ENCODE measurements around the gene STIP1.
"Not testable (repeated sequence)": the region's sequence is repeated elsewhere in the genome, so short reads cannot be mapped to it uniquely, and the experiment has no call there.

STIP1 gene

GRCh38 chr11:64239662-64240434 lies 53.9 kb downstream of the STIP1 start:
- no peak for DNase-seq

GRCh38 chr11:64240435-64241240 lies 54.7 kb downstream of the STIP1 start, which contains the start of gene FKBP2:
Gene FKBP2, plus strand, starts transcription at chr11:64241095. Its CDS starts 1,293 bp downstream, at chr11:64242388.
- DNase-seq: peak; percentile 96 to 99 (median 98)

GRCh38 chr11:64241241-64241490 lies 55.2 kb downstream of the STIP1 start:
- peak in 4 of 5 donors; percentile 99 to 100 (median 99) for DNase-seq

GRCh38 chr11:64241491-64242374 lies 55.8 kb downstream of the STIP1 start:
- DNase-seq: peak in 1 of 5 donors; percentile 99

- no peak for DNase-seq
Measured at GRCh38 chr11:64243236-64243854, 57.4 kb downstream of the STIP1 start.

- DNase-seq: no peak
Measured at GRCh38 chr11:64244107-64244506, 58.1 kb downstream of the STIP1 start.

GRCh38 chr11:64244966-64245365 lies 59.0 kb downstream of the STIP1 start:
- no peak for DNase-seq

GRCh38 chr11:64245401-64245796 lies 59.4 kb downstream of the STIP1 start:
- peak in 1 of 5 donors; percentile 30 for DNase-seq

GRCh38 chr11:64245797-64246620 lies 60.0 kb downstream of the STIP1 start:
- peak in 4 of 5 donors; percentile 37 to 67 (median 52) for DNase-seq

- not testable (repeated sequence) for DNase-seq
Measured at GRCh38 chr11:64246621-64246870, 60.6 kb downstream of the STIP1 start.

- DNase-seq: peak; percentile 65 to 80 (median 71)
Measured at GRCh38 chr11:64246871-64247728, 61.1 kb downstream of the STIP1 start, which contains the start of gene PPP1R14B. Gene PPP1R14B, minus strand, starts transcription at chr11:64246943. Its CDS starts 270 bp downstream, at chr11:64246673.

GRCh38 chr11:64247729-64248531 lies 62.0 kb downstream of the STIP1 start:
- DNase-seq: no peak

- DNase-seq: no peak
Measured at GRCh38 chr11:64248578-64248977, 62.6 kb downstream of the STIP1 start.

- no peak for DNase-seq
Measured at GRCh38 chr11:64249038-64249437, 63.1 kb downstream of the STIP1 start.

GRCh38 chr11:64249563-64250414 lies 63.8 kb downstream of the STIP1 start:
- no peak for DNase-seq

- DNase-seq: no peak
Measured at GRCh38 chr11:64250415-64251015, 64.5 kb downstream of the STIP1 start.

GRCh38 chr11:64251016-64251752 lies 65.2 kb downstream of the STIP1 start, which contains the start of gene PLCB3:
Gene PLCB3, plus strand, starts transcription at chr11:64251530. Its CDS starts 120 bp downstream, at chr11:64251650.
- peak in 4 of 5 donors; percentile 41 to 70 (median 44) for DNase-seq

GRCh38 chr11:64251753-64252002 lies 65.7 kb downstream of the STIP1 start:
- no peak for DNase-seq

Measured in T-helper 1 cell (primary cell).